Measurements from ENCODE around the gene ZNF532.

ZNF532 gene

GRCh38 chr18:58937071-58937886, 72.6 kb downstream of the ZNF532 start:
- peak; percentile 91 for DNase-seq (ENCODE audit: low spot score)

GRCh38 chr18:58937887-58938267, 73.2 kb downstream of the ZNF532 start:
- DNase-seq (ENCODE audit: low spot score), result peak; percentile 60

- no peak for DNase-seq (ENCODE audit: low spot score)
Observed at GRCh38 chr18:58941426-58942099, 76.9 kb downstream of the ZNF532 start.

GRCh38 chr18:58943896-58944295, 79.2 kb downstream of the ZNF532 start:
- DNase-seq (ENCODE audit: low spot score), result no peak

- no peak for DNase-seq (ENCODE audit: low spot score)
Observed at GRCh38 chr18:58947136-58947732, 82.6 kb downstream of the ZNF532 start.

GRCh38 chr18:58949031-58949430, 84.4 kb downstream of the ZNF532 start:
- DNase-seq (ENCODE audit: low spot score), result no peak

GRCh38 chr18:58951986-58952702, 87.5 kb downstream of the ZNF532 start:
- no peak for DNase-seq (ENCODE audit: low spot score)

GRCh38 chr18:58952858-58953257, 88.2 kb downstream of the ZNF532 start:
- no peak for DNase-seq (ENCODE audit: low spot score)

- DNase-seq (ENCODE audit: low spot score), result no peak
Observed at GRCh38 chr18:58953627-58954026, 89.0 kb downstream of the ZNF532 start.

- no peak for DNase-seq (ENCODE audit: low spot score)
Observed at GRCh38 chr18:58955001-58955400, 90.3 kb downstream of the ZNF532 start.

GRCh38 chr18:58955738-58956137, 91.1 kb downstream of the ZNF532 start:
- DNase-seq (ENCODE audit: low spot score), result no peak

GRCh38 chr18:58958628-58959027, 94.0 kb downstream of the ZNF532 start:
- DNase-seq (ENCODE audit: low spot score), result no peak

GRCh38 chr18:58960508-58960907, 95.8 kb downstream of the ZNF532 start:
- DNase-seq (ENCODE audit: low spot score), result no peak

GRCh38 chr18:58960946-58961722, 96.5 kb downstream of the ZNF532 start:
- no peak for DNase-seq (ENCODE audit: low spot score)

- DNase-seq (ENCODE audit: low spot score), result no peak
Observed at GRCh38 chr18:58962336-58962735, 97.7 kb downstream of the ZNF532 start.

GRCh38 chr18:58965291-58966004, 100.8 kb downstream of the ZNF532 start:
- no peak for DNase-seq (ENCODE audit: low spot score)

GRCh38 chr18:58966005-58966677, 101.5 kb downstream of the ZNF532 start:
- no peak for DNase-seq (ENCODE audit: low spot score)

GRCh38 chr18:58966704-58967103, 102.0 kb downstream of the ZNF532 start:
- DNase-seq (ENCODE audit: low spot score), result no peak

GRCh38 chr18:58967751-58968254, 103.1 kb downstream of the ZNF532 start:
- no peak for DNase-seq (ENCODE audit: low spot score)

Data from kidney capillary endothelial cell (primary cell).